ENCODE results near the gene UBTF.
"Not testable (repeated sequence)": the region's sequence is repeated elsewhere in the genome, so short reads cannot be mapped to it uniquely, and the experiment has no call there.

Gene UBTF

DNA sequence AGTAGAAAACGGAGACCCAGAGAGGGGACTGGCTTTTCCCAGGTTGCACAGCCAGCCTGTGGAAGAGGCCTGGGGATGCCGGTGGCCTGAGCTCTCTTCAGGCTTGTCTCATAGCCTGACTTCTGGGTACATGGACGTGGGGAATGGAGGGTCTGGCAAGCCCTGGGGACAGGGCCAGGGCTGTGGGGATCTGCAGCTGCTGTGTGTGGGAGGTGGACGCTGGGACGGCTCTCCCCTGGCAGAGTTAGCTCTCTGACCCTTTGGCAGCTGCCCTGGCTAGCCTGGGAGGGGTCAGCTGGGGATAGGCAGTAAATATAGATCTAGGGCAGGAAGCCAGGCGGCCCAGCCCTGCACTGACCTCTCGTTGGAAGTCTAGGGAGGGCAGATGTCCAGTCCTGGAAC, 28.0 kb upstream of the UBTF start:
- DNase-seq, result no peak

DNA sequence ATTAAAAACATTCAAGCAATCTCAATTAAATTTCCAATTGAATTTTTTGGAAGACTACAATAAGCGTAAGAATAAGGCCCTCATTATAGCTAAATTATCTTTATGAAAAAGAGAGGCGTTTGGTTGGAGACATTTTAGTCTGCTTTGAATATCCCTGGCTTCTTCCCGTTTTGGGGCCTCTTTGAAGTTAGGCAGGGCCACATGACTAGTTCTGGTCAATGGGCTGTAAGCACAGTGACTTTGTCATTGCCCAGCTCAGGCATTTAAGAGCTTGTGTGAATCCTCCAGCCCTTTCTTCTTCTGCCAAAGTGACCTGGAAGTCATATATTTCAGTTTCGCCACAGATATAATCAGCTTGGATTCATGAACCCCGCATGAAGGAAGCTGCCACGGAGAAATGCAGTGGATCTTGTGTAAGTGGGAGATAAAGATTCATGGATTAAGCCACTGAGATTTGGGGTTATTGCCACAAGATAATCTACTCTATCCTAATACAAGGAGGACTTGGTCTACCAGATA, 21.7 kb upstream of the UBTF start:
- no peak for DNase-seq

DNA sequence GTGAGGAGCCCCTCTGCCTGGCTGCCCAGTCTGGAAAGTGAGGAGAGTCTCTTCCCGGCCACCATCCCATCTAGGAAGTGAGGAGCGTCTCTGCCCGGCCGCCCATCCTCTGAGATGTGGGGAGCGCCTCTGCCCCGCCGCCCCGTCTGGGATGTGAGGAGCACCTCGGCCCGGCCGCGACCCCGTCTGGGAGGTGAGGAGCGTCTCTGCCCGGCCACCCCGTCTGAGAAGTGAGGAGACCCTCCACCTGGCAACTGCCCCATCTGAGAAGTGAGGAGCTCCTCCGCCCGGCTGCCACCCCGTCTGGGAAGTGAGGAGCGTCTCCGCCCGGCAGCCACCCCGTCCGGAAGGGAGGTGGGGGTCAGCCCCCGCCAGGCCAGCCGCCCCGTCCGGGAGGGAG, 18.4 kb upstream of the UBTF start:
- not testable (repeated sequence) for DNase-seq

DNA sequence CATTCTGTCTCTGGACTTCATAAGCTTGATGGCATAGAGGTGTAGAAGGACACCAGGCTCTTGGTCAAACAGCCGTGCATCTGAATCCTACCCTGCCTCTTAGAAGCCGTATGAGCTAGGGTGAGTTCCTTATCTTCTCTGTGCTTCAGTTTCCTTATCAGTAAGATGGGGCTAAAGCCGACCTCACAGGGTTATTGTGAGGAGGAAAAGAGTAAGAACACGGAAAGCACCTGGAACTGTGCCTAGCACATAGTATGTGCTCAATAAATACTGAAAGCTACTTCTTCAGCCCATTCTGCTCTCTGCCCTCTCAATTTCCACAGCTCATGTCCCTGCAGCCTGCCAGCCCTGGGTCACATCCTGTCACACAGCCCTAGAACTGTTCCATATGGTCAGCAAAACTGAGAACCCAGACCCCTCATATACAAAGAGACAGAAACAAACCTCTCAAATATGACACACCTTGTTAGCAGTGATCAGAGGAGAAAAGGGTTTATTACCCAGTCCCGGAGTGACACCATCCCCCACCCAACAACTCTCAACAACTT, 17.0 kb upstream of the UBTF start:
- no peak for DNase-seq

DNA sequence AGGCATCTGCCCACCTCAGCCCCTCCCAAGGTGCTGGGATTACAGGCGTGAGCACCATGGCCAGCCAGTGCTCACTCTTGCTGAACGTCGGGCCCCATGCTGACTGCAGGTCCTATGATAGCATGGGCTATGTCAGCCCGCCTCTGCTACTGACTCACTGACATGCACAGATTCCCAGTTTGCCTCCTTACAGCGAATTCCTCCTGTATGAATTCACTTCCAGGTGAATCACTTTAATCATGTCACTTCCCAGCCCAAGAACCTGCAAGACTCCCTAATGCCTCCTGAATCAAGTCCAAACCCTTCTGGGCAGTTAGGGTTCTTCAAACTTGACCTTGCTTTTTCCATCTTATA, 16.1 kb upstream of the UBTF start:
- no peak for DNase-seq

DNA sequence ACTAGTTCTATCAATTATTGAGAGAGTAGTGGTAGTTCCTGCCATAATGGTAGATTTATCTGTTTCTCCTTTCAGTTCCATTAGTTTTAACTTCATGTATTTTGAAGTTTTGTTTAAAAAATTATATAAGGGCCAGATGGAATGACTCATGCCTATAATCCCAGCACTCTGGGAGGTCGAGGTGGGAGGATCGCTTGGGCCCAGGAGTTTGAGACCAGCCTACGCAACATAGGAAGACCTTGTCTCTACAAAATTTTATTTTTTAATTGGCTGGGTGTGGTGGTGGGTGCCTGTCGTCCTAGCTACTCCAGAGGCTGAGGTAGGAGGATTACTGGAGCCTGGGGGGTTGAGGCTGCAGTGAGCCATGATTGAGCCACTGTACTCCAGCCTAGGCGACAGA, 14.1 kb upstream of the UBTF start:
- no peak for DNase-seq

DNA sequence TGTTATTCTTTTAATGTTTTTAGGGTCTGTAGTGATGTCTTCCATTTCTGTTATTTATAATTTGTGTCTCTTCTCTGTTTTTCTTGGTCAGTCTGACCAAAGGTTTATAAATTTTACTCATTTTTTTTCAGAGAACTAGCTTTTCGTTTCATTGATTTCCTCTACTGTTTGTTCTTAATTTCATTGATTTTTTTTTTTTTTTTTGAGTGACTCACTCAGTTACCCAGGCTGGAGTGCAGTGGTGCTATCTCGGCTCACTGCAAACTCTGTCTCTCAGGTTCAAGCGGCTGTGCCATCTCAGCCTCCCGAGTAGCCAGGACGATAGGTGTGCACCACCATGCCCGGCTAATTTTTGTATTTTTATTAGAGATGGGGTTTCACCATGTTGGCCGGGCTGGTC, 12.6 kb upstream of the UBTF start:
- DNase-seq, result no peak

DNA sequence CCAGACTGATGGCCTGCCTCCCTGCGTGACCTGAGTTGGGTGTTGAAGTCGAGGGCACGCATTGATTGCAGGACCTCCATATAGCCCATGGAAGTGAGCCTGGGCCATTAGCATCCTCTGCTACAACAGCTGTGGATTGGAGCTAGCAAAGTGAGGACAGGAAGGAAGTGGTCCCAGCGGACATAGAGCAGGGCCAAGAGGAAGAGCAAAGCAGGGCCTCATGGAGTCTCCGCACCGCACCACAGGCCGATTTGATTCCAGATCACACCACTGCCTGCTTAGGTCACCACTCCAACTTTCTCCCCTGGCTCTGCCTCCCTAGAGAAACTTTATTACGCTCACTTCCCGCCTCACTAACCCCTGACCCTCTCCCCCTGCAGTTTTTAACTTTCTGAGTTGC, 10.7 kb upstream of the UBTF start:
- no peak for DNase-seq

DNA sequence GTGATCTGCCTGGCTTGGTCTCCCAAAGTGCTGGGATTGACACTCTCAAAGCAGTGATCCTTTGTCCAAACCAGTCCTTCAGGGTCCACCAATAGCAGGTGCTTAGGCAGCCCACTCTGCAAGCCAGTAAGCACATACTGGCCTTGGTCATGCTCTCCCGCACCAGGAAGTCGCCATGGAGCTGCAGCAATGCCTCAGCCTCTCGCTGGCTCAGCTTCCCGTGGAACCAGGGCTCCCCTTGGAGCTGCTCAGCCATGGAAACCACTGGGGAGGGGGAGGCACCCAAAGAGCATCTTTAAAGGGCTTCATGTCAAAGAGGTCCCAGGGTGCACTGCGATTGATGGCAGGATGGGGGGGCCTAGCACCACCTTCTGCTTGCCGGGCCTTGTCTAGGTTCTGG, 9.6 kb upstream of the UBTF start:
- DNase-seq, result no peak

DNA sequence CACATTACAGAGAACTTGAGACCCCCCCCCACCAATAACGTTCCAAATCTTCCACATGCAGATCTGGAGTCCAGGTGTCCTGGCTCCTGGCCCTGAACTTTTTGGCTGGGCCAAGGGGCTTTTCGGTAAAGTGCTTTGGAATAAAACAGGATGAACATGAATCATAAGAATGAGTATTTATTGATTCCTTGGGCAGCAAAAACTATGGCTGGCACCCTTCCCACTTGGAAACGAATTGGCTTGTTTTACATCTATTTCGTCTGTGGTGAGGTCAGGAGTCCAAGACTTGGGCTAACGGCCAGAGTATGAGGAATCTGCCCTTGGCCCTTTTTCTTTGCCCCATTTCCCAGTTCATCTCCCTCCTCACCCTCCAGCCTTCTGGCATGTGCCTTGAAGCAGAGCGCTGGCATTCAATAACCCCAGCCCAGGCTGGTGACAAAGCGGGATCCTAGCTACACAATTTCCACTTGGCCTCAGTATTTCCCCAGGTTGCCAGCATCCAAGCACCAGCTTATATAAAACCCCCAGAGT, 4.1 kb upstream of the UBTF start:
- DNase-seq, result peak; percentile 77

DNA sequence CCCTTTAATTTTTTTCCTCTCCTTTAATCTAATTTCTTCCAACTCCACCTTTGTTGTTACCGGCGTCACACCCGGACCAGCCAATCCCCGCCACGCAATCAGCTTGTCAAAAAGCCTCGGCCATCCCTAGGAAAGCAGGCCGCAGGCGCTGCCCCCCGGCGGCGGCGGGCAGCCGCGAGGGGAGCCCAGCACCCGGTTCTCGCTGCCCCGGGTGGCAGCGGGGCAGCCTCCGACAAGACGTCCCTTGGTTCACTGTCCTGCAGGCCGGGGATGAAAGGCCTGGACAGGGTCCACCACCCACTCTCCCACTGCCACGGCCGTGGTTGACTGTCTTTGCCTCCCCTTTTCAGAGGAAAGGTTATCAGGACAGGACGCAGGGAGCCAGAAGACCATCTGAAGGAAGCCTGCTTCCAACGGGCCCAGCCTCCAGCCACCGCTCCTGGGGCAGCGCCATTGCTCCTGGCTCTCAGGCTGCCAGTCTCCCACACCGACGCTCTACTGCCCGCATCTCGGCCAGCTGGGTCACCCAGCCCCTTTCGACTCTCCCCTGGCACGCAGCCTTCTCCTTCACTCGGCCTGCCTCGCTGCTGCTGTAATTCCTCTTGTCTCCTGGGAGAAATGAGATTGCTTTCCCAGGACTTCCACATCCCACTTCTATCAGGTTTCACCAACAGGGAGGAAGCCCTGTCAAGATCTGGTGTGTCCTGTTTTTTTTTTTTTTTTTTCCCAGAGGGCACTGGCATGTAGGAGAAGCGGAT, 2.8 kb upstream of the UBTF start:
- peak; percentile 76 for DNase-seq

DNA sequence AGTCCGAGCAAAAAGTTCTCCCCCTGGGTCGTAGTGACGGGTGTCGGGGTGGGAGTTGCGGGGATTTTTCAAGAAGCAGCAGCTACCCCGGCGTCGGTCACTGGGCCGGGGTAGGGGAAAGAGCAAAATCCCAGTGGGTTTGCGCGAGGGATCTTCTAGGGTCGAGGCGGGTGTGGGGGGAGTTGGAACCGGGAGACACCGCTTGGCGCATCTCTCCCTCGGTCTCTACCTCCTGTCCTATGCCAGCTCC, 2.3 kb upstream of the UBTF start:
- DNase-seq, result no peak

DNA sequence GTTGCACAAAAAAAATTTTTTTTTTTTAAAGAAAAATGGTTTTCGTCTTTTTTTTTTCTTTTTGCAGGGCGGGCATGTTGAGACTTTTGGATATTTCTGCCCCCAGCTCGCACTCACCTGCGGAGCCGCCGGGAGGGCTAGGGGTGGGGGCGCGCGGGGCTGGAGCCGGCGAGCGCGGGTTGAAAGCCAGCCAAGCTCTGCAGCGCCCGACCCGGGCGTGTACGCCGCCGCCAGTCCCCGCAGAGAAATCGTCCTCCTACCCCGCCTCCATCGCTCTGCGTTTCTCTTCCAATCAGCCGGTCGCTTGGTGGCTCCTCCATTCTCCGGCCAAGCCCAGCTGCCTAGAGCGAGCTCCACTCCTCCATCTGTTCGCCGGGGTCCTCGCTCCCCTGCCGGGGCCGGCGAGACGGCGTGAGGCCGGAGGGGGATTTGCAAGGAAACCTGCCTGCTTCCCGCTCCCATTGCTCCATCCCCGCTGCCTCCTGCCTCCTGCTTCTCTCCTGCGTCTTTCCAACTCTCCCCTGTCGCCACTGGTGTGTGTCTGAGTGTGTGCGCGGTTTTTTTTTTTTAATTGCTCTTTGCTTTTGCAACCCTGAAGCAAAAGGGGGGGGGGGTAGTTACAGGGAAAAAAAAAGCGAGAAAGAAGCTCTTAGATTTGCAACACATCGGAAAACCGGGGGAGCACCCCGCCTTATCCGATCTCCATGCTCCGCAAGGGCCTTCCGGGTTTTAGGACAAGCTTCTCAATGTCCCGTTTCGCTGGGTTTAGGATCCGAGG, 1.8 kb upstream of the UBTF start:
- DNase-seq, result peak; percentile 90

DNA sequence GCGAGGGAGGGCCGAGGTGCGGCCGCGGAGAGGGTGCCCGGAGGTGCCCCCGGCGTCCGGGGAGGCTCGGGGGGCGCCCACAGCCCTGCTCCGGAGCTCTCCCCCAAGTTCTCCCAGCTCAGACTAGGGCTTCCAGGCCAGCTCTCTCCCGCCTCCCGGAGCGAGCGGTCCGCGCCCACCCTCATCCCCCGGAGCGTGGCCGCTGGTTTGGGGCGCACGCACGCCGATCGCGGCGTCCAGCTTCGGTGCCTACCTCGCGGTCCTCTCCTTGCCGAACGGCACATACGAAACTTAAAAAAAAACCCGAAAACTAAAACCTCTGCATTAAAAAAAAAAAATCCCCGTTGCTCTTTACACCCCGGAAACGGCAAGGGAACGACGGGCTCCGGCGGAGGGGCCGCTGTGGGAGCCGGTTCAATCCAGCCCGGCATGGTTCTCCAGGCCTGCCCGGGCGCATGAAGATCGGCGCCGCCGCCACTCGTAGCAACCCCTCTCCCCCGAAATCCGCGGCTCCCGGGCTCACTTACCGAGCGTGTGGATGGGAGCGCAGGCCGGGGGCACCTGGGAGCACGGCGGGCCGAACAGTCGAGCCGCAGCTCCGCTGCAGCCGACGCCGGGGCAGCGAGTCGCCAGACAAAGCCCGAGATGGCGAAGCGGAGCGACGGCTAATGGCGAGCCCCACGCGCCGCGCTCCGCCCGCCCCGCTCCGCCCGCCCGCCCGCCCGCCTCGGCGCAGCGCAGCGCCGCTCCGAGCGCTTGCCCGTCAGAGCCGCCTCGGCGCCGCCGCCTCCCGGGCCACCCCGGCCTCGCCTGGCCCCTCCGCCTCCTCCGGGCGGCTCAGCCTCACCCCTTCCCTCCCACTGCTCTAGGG, 973 bp upstream of the UBTF start:
- DNase-seq, result peak; percentile 77

DNA sequence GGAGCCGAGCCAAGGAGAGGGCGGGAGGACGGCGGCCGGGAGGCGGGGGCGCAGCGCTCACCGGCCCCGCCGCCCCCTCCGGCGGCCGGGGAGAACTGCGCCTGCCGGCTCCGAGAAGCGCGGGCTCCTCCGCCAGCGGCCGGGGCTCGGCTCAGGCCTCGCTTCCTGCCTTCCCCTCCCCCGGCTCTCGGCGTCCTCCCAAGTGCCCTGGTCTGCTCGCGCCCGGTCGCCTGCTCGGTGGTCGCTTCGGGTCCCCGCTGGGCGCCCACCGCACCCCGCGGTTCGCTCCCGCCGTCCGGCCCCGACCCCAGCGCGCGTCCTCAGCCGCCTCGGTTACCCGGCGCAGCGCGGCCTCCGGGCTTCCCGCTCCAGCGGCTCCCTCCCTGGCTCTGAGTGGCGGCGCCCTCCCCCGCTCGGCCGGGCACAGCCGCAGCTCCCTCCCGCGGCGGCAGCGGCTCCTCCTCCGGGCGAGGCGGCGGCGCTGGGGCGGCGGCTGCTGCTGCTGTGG, 313 bp downstream of the UBTF start:
- DNase-seq, result peak; percentile 83

DNA sequence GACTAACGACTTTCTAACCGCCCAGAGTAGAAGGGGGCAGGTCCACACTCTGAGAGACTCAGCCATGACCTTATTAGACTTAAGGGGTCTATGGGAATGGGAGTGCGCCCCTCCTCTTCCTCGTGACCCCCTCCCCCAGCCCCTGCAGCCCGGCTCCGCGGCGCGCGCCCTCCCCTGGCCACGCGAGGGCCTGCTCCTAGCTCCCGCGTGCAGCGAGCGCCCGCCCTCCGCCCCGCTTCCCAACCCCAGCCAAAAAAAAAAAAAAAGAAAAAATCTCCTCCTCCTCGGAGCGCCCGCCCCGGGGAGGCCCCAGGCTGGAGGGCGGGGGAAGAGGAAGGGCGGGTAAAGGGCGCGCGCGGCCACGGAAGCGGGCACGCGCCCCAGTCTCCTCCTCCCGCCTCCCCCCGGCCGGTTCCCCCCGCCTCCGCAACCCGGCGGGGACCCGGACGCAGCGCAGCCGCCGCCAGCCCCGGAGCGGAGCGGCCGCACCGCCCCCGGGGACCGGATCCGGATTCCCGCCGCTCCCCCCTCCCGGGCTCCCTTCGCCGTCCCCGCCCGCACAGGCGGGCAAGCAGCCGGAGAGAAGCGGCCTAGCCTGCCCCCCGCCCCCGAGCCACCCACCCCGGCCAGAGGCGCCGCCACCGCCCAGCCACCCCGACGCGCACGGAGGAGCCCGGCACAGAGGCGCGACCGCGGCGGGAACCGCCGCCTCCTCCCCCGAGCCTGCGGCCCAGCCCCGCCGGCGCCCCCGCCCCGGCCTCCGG, 949 bp downstream of the UBTF start:
- peak; percentile 93 for DNase-seq

DNA sequence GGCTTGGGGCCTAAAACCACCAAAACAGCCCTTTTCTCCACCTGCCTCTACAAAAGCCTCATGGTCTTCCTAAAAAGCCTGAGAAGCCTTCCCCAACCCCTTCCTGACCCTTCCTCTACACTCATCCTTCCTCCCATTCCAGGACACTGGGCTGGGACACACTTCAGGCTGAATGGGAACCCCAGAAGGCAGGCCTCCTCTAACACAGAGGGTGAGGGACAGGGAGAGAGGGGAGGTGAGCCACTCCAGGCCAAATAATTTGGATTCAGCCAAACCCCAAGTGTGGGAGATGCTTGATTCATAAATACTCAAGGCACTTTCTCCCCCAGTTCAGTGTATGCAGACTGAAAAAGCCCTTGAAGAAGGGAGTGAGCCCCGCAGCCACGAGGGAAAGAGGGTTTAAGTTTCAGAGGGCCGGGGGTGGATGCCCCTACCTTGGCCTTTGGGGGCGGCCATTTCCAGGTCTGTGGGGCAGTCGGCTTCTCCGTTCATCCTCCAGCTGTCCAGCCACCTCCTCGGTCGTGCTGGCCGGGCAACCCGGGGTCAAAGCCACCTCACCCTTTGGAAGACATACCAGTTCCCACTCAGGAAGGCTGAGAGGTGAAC, 1.6 kb downstream of the UBTF start:
- DNase-seq, result no peak

DNA sequence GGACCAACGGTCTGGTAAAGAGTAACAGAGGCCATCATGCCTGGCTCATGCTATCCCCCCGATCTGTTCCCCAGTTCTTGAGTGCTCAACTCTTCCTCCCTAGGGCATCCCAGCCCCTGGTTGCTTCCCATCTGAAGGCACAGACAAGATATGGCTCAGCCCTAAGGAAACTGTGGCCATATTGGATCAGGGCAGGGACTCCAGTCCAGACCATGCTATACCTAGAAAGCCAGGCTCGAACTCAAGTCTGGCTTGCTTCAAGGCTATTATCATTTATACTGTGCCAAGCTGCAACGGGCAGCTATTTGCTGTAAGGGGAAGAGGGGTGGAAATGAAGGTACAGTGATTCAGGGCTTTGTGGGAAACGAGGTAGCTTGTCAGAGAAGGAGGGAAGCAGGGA, 2.8 kb downstream of the UBTF start:
- no peak for DNase-seq

DNA sequence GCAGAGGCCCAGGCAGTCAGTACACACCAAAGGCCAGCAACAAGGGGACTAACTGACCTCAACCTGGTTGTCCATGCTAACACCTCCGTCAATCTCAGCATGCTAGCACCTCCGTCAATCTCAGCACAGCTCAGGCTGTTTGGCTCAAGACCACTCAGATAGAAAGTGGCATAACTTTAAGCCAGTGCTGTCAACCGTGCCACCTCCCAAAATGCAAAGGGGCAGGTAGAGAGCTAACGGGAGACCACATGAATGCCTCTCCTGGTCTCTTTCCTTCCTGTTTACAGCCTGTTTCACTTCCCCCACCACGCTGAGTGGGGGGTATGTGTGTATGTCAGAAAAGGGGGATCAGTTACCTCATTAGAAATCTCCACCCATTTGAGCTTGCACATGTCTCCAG, 3.3 kb downstream of the UBTF start:
- DNase-seq, result no peak

DNA sequence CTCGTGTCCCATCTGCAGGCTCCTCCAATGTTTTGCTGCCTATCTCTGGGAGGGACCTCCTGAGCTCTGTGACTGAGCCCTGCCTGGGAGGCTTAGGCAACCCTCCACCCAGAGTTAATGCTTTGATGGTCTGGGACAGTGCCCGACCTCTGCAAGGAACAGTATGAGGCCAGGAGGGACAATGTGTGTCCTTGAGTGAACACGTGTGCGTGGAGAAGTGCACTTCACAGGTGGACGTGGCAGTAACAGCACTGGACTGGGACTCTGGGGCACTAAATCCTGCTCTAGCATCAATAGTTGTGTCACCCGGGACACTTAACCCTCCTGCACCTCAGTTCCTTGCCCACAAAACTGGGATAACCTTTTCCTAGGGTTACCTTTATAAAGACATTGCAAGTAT, 4.6 kb downstream of the UBTF start:
- no peak for DNase-seq

DNA sequence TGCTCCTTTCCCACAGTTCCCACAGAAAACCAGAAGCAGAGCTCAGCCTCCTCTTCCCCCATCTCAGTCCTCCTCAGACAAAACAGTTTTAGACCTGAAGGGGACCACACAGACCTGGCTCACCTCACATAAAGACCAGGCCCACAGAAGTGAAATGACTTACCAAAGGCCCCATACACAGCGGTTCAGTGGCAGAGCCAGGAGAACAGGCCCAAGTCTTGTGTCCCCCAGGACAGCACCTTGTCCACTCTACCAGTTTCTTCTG, 5.3 kb downstream of the UBTF start:
- DNase-seq, result no peak

All from right forelimb (tissue), 1 donor.